NCI-H2196 treated with DMSO at 0.1 percent for 48 hours (cell line): ENCODE measurements around the gene LIMS4.
"Not testable (repeated sequence)": the region's sequence is repeated elsewhere in the genome, so short reads cannot be mapped to it uniquely, and the experiment has no call there.

Experiments used
- DNase-seq: peaks from one replicate; lab custom pipeline; 2025; ENCODE audit not compliant: unreplicated experiment; lab: John Stamatoyannopoulos, UW

The LIMS4 gene

DNA sequence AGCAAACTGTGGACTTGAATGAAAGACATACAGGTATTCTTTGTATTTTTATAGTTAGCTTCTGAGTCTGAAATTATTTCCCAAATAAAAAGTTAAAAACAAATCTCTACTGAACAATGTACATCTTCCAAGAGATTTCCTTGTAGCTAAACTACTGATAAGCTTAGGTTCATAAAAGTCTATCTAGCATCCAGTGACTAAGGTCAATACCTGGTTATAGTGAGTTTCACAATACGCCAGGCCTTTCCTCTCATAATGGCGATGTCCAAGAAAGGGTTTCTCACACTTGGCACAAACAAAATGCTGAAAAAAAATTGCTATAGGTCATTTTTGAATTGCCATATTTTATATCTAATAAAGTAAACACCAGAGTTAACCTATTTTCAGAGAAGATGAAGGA lies 21.7 kb downstream of the LIMS4 start:
- not testable (repeated sequence) for DNase-seq

DNA sequence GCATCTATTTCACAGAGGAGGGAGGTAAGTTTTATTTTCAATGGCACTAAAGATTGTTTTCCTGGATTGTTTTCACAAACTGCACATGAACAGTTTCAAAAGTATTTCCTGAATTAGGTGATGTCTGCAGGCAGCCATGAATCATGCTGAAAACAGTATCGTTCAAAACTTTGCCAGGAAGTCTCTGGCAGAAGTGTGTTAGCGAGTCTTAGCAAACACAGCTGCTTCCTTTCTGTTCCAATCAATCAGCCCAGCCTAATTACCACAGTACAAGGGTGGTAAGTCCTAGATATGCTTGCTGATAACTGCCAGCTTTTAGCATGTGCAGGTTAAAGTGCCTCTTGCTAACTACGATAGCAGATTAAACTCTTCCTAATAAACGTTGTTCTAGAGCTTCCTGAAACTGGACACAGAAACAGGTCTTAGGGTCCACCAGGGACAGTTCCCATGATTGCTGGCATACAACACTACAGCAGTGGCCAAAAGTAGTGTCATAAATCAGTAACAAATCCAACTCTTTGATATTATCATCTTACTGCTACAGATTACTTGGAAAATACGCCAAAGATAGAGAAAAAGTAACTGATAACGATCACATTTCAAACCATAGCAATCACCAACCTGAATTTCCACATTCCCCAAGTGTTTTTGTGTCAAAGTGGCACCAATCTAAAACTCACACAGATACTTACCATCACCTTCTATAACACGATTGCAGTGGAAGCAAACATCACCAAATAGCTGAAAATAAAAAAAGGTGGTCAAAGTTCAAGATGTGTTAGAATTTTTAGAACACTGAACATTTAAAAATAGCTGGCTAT lies 23.3 kb downstream of the LIMS4 start:
- not testable (repeated sequence) for DNase-seq

DNA sequence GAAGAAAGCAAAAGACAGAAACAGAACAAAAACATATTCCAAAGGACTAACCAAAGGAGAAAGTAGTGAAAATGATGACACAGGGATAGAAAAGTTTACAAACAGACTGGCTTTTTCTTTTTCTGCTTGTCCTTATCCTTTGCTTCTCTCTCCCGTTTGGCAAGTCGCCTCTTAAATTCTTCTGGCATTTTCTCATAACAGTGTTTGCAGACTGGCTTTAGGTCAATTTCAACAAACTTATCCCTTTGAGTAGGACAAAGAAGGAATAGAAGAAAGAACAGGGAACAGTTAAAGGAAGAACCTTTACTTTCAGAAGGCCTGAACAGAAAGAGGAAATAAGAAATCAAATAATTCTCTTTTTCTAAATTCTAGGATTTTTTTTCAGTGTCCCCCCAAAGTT lies 26.0 kb downstream of the LIMS4 start:
- not testable (repeated sequence) for DNase-seq

DNA sequence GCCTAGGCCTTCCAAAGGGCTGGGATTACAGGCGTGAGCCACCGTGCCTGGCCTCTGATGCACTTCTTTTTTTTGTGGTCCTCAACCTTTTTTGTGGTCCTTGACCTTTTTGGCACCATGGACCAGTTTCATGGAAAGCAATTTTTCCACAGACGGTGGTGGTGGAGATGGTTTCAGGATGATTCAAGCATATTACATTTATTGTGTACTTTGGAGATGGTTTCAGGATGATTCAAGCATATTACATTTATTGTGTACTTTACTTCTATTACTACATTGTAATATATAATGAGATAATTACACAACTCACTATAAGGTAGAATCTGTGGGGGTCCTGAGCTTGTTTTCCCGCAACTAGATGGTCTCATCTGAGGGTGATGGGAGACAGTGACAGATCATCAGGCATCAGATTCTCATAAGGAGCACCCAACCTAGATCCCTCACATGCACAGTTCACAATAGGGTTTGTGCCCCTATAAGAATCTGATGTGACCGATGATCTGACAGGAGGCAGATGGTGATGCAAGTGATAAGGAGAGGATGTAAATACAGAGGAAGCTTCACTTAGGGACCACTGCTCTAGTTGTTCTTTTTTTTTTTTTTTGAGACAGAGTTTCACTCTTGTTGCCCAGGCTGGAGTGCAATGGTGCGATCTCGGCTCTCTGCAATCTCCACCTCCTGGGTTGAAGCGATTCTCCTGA lies 29.2 kb downstream of the LIMS4 start:
- not testable (repeated sequence) for DNase-seq

GRCh38 chr2:110441905-110442304 lies 30.7 kb downstream of the LIMS4 start:
- not testable (repeated sequence) for DNase-seq

GRCh38 chr2:110434565-110434964 lies 38.1 kb downstream of the LIMS4 start:
- DNase-seq, result not testable (repeated sequence)

DNA sequence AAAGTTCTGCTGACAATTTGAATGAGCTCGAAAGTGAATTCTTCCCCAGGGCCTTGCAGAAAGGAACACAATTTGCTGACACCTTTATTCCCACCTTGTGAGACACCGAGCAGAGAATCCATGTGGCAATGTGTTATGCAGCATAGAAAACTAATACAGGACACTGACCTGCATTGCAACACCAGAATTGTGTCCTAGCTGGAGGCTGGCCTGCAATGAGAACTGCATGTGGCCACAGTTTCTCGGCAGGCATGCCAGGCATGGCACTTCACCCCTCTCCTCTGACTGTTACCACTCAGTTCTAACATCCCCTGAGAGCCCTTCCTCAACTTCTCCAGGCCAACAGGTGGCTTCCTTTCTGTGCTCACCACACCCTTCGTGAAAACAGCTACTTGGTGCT lies 46.9 kb downstream of the LIMS4 start:
- not testable (repeated sequence) for DNase-seq

- DNase-seq, result not testable (repeated sequence)
Measured at GRCh38 chr2:110424421-110424820, 48.2 kb downstream of the LIMS4 start.

DNA sequence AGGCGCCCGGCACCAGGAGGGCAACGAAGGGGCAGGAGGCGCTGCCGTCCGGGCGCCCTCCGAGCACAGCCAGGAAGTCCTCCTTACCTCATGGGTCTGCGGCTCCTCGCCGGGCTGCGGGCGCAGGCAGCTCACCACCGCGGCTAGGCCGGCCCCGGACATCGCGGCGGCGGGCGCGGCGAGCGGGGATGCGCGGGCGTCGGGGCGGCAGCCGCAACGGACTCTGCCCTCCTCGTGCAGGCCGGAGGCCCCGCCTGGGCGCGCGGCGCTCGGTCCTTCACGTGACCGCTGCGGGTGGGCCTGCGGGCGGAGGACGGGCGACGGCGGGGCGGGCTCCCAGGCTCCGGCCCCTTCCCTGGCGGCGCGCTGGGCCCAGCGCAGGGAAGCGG lies 49.0 kb downstream of the LIMS4 start:
- DNase-seq, result not testable (repeated sequence)

GRCh38 chr2:110422852-110423573 lies 49.6 kb downstream of the LIMS4 start:
- not testable (repeated sequence) for DNase-seq

DNA sequence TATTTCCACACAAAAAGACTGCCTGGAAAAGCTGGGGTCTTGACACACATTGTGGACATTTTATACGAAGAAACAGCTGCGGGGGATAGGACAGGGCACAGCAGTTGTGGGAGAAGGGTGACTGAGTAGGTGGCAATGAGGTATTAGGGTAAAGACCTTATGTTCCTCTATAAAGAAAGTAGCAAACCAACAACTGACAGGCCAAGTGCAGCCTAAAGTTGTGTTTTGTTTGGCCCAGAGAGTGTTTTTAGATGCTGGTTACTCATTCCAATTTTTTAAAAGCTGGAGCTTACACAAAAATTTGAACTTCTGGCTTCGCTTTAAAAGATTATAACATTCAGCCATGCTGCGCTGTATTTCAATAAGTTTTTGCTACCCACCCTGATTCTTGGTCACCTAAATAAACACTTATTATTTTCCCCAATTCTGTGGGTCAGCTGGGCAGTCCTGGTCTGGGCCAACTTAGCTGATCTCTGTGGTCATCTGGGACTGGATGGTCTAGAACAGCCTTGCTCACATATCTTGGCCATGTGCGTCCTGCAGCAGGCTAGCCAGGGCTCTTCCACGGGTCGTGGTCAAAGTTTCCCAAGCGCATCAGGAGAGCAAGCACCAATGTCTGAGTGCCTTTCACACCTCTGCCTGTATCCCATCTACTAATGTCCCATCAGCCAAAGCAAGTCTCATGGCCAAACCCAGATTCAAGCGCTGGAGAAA lies 51.8 kb downstream of the LIMS4 start:
- not testable (repeated sequence) for DNase-seq

GRCh38 chr2:110407142-110407541 lies 65.5 kb downstream of the LIMS4 start:
- DNase-seq, result not testable (repeated sequence)

DNA sequence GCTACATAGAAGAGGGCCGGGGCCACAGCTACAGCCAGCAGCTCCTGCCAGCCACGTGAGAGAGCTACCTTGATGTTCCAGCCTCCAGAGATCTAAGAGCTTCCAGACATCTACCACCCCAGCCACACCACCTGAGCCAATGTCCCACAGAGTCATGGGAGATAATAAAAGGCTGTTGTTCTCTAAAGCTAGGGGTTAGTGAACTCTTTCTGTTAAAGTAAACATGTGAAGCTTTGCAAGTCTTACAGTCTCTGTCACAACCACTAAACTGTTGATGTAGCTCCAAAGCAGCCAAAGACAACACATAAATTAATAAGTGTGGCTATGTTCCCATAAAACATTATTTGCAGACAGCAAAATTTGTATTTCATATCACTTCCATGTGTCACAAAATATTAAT lies 67.6 kb downstream of the LIMS4 start:
- DNase-seq, result not testable (repeated sequence)

GRCh38 chr2:110404246-110404645 lies 68.4 kb downstream of the LIMS4 start:
- DNase-seq, result not testable (repeated sequence)

DNA sequence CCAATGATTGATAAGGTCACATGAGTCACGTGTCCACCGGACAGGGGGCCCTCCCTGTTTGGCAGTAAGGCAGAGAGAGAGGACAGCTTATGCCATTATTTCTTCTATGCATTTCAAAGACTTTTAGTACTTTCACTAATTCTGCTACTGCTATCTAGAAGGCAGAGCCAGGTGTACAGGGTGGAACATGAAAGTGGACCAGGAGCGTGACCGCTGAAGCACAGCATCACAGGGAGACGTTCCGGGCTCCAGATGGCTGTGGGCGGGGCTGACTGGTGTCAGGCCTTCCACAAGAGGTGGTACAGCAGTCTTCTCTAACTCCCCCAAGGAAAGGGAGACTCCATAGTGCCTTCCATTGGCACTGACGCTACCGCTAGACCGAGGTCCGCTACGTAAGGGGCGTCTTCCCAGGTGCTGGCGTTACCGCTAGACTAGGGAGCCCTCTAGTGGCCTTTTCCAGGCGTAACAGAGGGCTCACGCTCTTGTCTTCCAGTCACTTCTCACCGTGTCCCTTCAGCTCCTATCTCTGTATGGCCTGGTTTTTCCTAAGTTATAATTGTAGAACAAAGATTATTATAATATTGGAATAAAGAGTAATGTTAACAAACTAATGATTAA lies 71.5 kb downstream of the LIMS4 start:
- DNase-seq, result not testable (repeated sequence)

DNA sequence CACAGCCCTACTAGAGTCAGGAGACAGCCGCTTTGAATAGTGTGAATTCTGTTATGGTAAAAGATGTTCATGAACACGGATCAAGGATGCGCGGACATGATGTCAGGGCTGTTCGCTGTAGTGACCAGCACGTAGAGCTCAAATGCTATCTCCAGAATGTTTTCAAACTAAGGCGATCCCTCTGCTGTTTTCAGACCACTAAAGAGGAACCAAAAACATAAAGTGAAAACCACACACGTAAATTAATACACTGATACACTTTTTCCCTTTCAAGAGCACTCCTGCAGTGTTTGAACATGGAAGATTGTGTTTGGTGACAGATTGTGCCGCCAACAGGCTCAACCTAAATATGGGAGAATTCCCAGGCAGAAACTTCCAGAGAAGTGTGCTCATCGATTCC lies 73.2 kb downstream of the LIMS4 start:
- DNase-seq, result not testable (repeated sequence)

DNA sequence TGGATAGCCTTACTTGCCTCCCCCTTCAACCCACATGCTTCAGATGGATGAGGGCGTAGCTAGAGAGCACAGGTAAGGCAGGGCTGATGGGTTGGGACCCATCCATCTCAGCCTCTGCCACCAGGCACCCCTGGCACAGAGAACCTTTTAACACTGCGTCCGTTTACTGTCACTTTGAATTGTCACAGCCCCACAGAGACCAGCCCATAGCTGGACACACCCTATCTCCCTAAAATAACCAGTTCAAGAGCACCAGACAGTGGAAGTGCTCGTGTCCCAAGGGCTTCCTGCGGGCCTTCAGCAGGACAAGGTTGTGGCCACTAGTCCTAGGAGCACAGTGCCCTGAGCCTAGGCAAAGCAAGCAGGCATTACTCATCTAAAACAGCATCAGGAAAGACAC lies 76.6 kb downstream of the LIMS4 start:
- not testable (repeated sequence) for DNase-seq
